OCI-LY3 (cell line): ENCODE data around the gene CCT3.

ENCODE experiments used
- CTCF ChIP-seq: fragments of 200-600, 300-600 bp; sonication (generic); IDR thresholded peaks from 2 replicates; pipeline ENCODE4 v1.5.1; 2014; ENCODE audit warnings: antibody characterized with exemption, low read length, low read depth
- EZH2phosphoT487 ChIP-seq: fragments of 200-600 bp; shearing (Covaris generic); IDR thresholded peaks from 2 replicates; pipeline ENCODE4 v1.6.1; 2018; ENCODE audit warnings: antibody characterized with exemption, mixed run types, low read depth

GRCh38 chr1:156298852-156299357, 39.2 kb downstream of the CCT3 start, which contains the start of gene VHLL:
- TF ChIP-seq CTCF (no peak), EZH2phosphoT487 (no peak)
